HepG2 (cell line): ENCODE measurements around the gene PALM. TPM values are rescaled to one million over a fixed set of nuclear protein-coding genes. Genes with fewer than 3 reads are reported as not detected.

Experiments
- CBFB ChIP-seq: sonication (generic); formaldehyde crosslinking; IDR thresholded peaks from 2 replicates; pipeline ENCODE4 v1.4.0; 2020; ENCODE audit warnings: missing genetic modification reagents
- CREM ChIP-seq, 2 experiments: sonication (generic) in 1 of 2; formaldehyde crosslinking in 1 of 2; IDR thresholded peaks; 2 replicates each; pipeline versions ENCODE4 v1.4.0 to v1.6.1; 2016 to 2020; ENCODE audit warnings: antibody characterized with exemption in 1 of 2, mild to moderate bottlenecking in 1 of 2, missing genetic modification reagents in 1 of 2
- PBX3 ChIP-seq: sonication (generic); formaldehyde crosslinking; IDR thresholded peaks from 2 replicates; pipeline ENCODE4 v1.8.1; 2023; ENCODE audit warnings: missing genetic modification reagents, inconsistent platforms, borderline replicate concordance
- RXRB ChIP-seq: IDR thresholded peaks from 2 replicates; pipeline ENCODE4 v1.6.1; 2016; ENCODE audit warnings: borderline replicate concordance, missing genetic modification reagents, missing compliant biosample characterization
- TEAD3 ChIP-seq: optimal IDR thresholded peaks from 2 replicates; pipeline ENCODE3; 2016; ENCODE audit warnings: borderline replicate concordance
- ZBTB20 ChIP-seq: sonication (generic); formaldehyde crosslinking; IDR thresholded peaks from 2 replicates; pipeline ENCODE4 v1.8.1; 2023; ENCODE audit warnings: missing genetic modification reagents, low read depth, mild to moderate bottlenecking, borderline replicate concordance
- ZBTB44 ChIP-seq: sonication (generic); formaldehyde crosslinking; IDR thresholded peaks from 2 replicates; pipeline ENCODE4 v1.4.0; 2020; ENCODE audit warnings: missing genetic modification reagents
- ZC3H13 ChIP-seq: sonication (generic); formaldehyde crosslinking; IDR thresholded peaks from 2 replicates; pipeline ENCODE4 v1.8.1; 2023; ENCODE audit warnings: mild to moderate bottlenecking, missing genetic modification reagents, moderate library complexity
- ZKSCAN5 ChIP-seq: sonication (generic); formaldehyde crosslinking; IDR thresholded peaks from 2 replicates; pipeline ENCODE4 v1.5.1; 2020; ENCODE audit warnings: mild to moderate bottlenecking, missing genetic modification reagents
- ZNF607 ChIP-seq: sonication (generic); formaldehyde crosslinking; IDR thresholded peaks from 2 replicates; pipeline ENCODE4 v1.5.1; 2020; ENCODE audit warnings: missing genetic modification reagents, mild to moderate bottlenecking, borderline replicate concordance
- ZNF7 ChIP-seq: IDR thresholded peaks from 2 replicates; pipeline ENCODE4 v1.6.1; 2016; ENCODE audit warnings: missing biosample characterization, missing genetic modification reagents
- ZNF776 ChIP-seq: sonication (generic); formaldehyde crosslinking; IDR thresholded peaks from 2 replicates; pipeline ENCODE4 v1.4.0; 2020; ENCODE audit warnings: mild to moderate bottlenecking, missing genetic modification reagents
- polyA plus RNA-seq, 8 experiments: library from polyadenylated mRNA; depleted of rRNA in 3 of 8; stranded (reverse) in 7 of 8; unstranded in 1 of 8; fragments of >200 nt; fragmentation: Illumina TruSeq in 4 of 8; extraction: Trizol in 4 of 8; gene quantifications; 2 replicates each; pipeline versions ENCODE4 v1.2.1 to v1.2.3, GENCODE V29; 2011 to 2016; ENCODE audit warnings: low read depth in 4 of 8, missing spikeins in 1 of 8, mixed read lengths in 1 of 8; ENCODE audit not compliant: insufficient read depth in 1 of 8
- total RNA-seq, 5 experiments: library from RNA; depleted of rRNA; stranded (reverse); fragments of >200 nt; fragmentation: Illumina TruSeq; extraction: Trizol; gene quantifications; 2 replicates each; pipeline ENCODE4 v1.2.3, GENCODE V29; 2016; ENCODE audit warnings: low read depth in 1 of 5
- TF ChIP-seq, protein P1 (sequence below): sonication (generic); formaldehyde crosslinking; IDR thresholded peaks from 2 replicates; pipeline ENCODE4 v1.4.0; 2020; ENCODE audit warnings: missing genetic modification reagents
- TF ChIP-seq, protein P2 (sequence below): IDR thresholded peaks from 2 replicates; pipeline ENCODE4 v1.6.1; 2016; ENCODE audit warnings: missing genetic modification reagents, missing compliant biosample characterization
- TF ChIP-seq, protein P3 (sequence below): sonication (generic); formaldehyde crosslinking; IDR thresholded peaks from 2 replicates; pipeline ENCODE4 v1.4.0; 2020; ENCODE audit warnings: missing genetic modification reagents, borderline replicate concordance
- TF ChIP-seq, protein P4 (sequence below): sonication (generic); formaldehyde crosslinking; IDR thresholded peaks from 2 replicates; pipeline ENCODE4 v1.4.0; 2020; ENCODE audit warnings: mild to moderate bottlenecking, missing genetic modification reagents
- TF ChIP-seq, protein P5 (sequence below): sonication (generic); formaldehyde crosslinking; IDR thresholded peaks from 2 replicates; pipeline ENCODE4 v1.9.0; 2022; ENCODE audit warnings: missing genetic modification reagents, mild to moderate bottlenecking, borderline replicate concordance

The PALM gene
- total and polyA plus RNA-seq, 2 of the 13 experiments (the other 11 are each of a cell fraction or from before 2014, with no cell fraction given), result 4.0 to 9.7 TPM

DNA sequence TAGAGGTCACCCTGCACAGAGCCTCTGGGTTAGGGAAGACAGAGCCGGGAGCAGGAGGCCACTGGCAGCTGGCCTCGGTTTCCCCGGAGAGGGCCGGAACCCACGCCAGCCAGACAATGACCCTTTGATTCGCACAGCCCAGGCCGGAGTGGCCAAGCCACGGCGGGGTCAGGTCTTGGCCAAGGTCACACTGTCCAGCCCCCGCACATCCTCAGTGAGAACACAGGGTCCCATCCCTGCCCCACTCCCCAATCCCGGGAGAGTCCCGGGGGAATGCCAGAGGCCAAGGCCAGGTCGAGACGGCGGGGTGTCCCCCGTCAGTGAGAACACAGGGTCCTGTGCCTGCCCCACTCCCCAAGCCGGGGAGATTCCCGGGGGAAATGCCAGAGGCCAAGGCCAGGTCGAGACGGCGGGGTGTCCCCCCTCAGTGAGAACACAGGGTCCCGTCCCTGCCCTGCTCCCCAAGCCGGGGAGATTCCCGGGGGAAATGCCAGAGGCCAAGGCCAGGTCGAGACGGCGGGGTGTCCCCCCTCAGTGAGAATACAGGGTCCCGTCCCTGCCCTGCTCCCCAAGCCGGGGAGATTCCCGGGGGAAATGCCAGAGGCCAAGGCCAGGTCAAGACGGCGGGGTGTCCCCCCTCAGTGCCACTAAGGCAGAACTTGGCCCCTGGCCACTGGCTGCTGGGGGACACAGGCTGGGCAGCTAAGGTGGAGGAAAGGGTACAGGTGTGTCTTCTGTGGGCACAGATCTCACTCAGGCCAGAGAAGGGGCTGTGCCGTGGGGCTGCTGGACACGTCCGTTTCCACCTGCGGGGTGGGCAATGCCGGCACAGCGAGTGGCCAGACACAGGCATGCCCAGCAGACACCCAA is 34.2 kb upstream of the PALM start (continued):
- TF ChIP-seq ZBTB44 (CRISPR knock-in tag) (no peak), RXRB (CRISPR knock-in tag) (peak; percentile 85), ZC3H13 (CRISPR knock-in tag) (no peak), ZBTB20 (CRISPR knock-in tag) (no peak), CBFB (CRISPR knock-in tag) (no peak), ZNF607 (no peak), CREM (IDR thresholded peaks at IDR 0.05) (no peak), CREM (CRISPR knock-in tag; IDR thresholded peaks at IDR 0.05) (no peak), ZKSCAN5 (CRISPR knock-in tag) (no peak), ZNF776 (no peak), PBX3 (CRISPR knock-in tag) (no peak), ZNF7 (no peak), TEAD3 (CRISPR knock-in tag) (no peak)
- TF ChIP-seq, protein P1, sequence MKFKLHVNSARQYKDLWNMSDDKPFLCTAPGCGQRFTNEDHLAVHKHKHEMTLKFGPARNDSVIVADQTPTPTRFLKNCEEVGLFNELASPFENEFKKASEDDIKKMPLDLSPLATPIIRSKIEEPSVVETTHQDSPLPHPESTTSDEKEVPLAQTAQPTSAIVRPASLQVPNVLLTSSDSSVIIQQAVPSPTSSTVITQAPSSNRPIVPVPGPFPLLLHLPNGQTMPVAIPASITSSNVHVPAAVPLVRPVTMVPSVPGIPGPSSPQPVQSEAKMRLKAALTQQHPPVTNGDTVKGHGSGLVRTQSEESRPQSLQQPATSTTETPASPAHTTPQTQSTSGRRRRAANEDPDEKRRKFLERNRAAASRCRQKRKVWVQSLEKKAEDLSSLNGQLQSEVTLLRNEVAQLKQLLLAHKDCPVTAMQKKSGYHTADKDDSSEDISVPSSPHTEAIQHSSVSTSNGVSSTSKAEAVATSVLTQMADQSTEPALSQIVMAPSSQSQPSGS (CRISPR knock-in tag), result no peak
- TF ChIP-seq, protein P2, sequence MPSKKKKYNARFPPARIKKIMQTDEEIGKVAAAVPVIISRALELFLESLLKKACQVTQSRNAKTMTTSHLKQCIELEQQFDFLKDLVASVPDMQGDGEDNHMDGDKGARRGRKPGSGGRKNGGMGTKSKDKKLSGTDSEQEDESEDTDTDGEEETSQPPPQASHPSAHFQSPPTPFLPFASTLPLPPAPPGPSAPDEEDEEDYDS (CRISPR knock-in tag), result no peak
- TF ChIP-seq, protein P3, sequence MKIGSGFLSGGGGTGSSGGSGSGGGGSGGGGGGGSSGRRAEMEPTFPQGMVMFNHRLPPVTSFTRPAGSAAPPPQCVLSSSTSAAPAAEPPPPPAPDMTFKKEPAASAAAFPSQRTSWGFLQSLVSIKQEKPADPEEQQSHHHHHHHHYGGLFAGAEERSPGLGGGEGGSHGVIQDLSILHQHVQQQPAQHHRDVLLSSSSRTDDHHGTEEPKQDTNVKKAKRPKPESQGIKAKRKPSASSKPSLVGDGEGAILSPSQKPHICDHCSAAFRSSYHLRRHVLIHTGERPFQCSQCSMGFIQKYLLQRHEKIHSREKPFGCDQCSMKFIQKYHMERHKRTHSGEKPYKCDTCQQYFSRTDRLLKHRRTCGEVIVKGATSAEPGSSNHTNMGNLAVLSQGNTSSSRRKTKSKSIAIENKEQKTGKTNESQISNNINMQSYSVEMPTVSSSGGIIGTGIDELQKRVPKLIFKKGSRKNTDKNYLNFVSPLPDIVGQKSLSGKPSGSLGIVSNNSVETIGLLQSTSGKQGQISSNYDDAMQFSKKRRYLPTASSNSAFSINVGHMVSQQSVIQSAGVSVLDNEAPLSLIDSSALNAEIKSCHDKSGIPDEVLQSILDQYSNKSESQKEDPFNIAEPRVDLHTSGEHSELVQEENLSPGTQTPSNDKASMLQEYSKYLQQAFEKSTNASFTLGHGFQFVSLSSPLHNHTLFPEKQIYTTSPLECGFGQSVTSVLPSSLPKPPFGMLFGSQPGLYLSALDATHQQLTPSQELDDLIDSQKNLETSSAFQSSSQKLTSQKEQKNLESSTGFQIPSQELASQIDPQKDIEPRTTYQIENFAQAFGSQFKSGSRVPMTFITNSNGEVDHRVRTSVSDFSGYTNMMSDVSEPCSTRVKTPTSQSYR (CRISPR knock-in tag), result peak; percentile 8; the same call in 1 of the 2 replicates
- TF ChIP-seq, protein P4, sequence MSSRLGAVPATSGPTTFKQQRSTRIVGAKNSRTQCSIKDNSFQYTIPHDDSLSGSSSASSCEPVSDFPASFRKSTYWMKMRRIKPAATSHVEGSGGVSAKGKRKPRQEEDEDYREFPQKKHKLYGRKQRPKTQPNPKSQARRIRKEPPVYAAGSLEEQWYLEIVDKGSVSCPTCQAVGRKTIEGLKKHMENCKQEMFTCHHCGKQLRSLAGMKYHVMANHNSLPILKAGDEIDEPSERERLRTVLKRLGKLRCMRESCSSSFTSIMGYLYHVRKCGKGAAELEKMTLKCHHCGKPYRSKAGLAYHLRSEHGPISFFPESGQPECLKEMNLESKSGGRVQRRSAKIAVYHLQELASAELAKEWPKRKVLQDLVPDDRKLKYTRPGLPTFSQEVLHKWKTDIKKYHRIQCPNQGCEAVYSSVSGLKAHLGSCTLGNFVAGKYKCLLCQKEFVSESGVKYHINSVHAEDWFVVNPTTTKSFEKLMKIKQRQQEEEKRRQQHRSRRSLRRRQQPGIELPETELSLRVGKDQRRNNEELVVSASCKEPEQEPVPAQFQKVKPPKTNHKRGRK, result no peak
- TF ChIP-seq, protein P5, sequence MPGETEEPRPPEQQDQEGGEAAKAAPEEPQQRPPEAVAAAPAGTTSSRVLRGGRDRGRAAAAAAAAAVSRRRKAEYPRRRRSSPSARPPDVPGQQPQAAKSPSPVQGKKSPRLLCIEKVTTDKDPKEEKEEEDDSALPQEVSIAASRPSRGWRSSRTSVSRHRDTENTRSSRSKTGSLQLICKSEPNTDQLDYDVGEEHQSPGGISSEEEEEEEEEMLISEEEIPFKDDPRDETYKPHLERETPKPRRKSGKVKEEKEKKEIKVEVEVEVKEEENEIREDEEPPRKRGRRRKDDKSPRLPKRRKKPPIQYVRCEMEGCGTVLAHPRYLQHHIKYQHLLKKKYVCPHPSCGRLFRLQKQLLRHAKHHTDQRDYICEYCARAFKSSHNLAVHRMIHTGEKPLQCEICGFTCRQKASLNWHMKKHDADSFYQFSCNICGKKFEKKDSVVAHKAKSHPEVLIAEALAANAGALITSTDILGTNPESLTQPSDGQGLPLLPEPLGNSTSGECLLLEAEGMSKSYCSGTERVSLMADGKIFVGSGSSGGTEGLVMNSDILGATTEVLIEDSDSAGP (CRISPR knock-in tag), result no peak
